HL-60 (cell line): ENCODE data around the gene SNTG2.

ENCODE experiments used
- DNase-seq, 2 experiments: peaks; one replicate each; pipeline ENCODE4 v3.0.0-alpha.2; 2010 to 2020; ENCODE audit warnings: low read depth in 1 of 2, low spot score in 1 of 2
- H3K27ac ChIP-seq: fragments of 250-450 bp; sonication (Bioruptor Pico); replicated peaks from 2 replicates; pipeline ENCODE4 v1.5.1; 2020; ENCODE audit warnings: mild to moderate bottlenecking, moderate library complexity
- H3K27me3 ChIP-seq: fragments of 250-450 bp; sonication (Bioruptor Pico); 2 replicates; pipeline ENCODE4 v1.5.1; 2021; ENCODE audit warnings: mild to moderate bottlenecking, moderate library complexity; ENCODE audit not compliant: insufficient read depth, poor library complexity, severe bottlenecking
- H3K4me3 ChIP-seq: replicated peaks from 2 replicates; pipeline ENCODE4 v1.5.1; 2011; ENCODE audit warnings: mild to moderate bottlenecking, control low read depth, low read length; ENCODE audit not compliant: insufficient read depth
- CTCF ChIP-seq: IDR thresholded peaks from one replicate; pipeline ENCODE4 v1.5.1; 2011; ENCODE audit warnings: low read length, control low read depth, inconsistent platforms; ENCODE audit not compliant: insufficient read depth
- GABPA ChIP-seq: IDR thresholded peaks from 2 replicates; pipeline ENCODE4 v1.6.1; 2012; ENCODE audit warnings: low read depth
- POLR2AphosphoS5 ChIP-seq: IDR thresholded peaks from 2 replicates; pipeline ENCODE4 v1.6.1; 2012; ENCODE audit warnings: low read depth
- REST ChIP-seq: IDR thresholded peaks from 2 replicates; pipeline ENCODE4 v1.6.1; 2012; ENCODE audit warnings: low read depth; ENCODE audit not compliant: insufficient replicate concordance
- SPI1 ChIP-seq: IDR thresholded peaks from 2 replicates; pipeline ENCODE4 v1.6.1; 2012; ENCODE audit warnings: low read depth, mild to moderate bottlenecking, borderline replicate concordance

Gene SNTG2

GRCh38 chr2:920573-920972 lies 30.1 kb upstream of the SNTG2 start:
- Histone ChIP-seq H3K27ac (no peak overlapping the region), H3K27me3 (peaks cover 2% of the 10 kb centered on the region), H3K4me3 (no peak overlapping the region)
- TF ChIP-seq GABPA (no peak), SPI1 (no peak), REST (no peak), POLR2AphosphoS5 (no peak), CTCF (no peak)
- no peak for DNase-seq

GRCh38 chr2:920999-921398 lies 29.6 kb upstream of the SNTG2 start:
- no peak overlapping the region for H3K27ac ChIP-seq
- H3K4me3 ChIP-seq, result no peak overlapping the region
- TF ChIP-seq SPI1 (no peak), GABPA (no peak), REST (no peak), POLR2AphosphoS5 (no peak), CTCF (no peak)
- no peak for DNase-seq
- peaks cover 2% of the 10 kb centered on the region for H3K27me3 ChIP-seq

- no peak overlapping the region for H3K4me3 ChIP-seq
- TF ChIP-seq REST, result no peak
- TF ChIP-seq GABPA, result no peak
- H3K27me3 ChIP-seq, result peaks cover 2% of the 10 kb centered on the region
- no peak overlapping the region for H3K27ac ChIP-seq
- no peak for DNase-seq
These were observed 28.5 kb upstream of the SNTG2 start for GRCh38 chr2:922185-922584.
